Endothelial cell of umbilical vein (primary cell): ENCODE measurements around the gene GCSAML. TPM values are rescaled to one million over a fixed set of nuclear protein-coding genes. Genes with fewer than 3 reads are reported as not detected.

Experiments used
- BruUV-seq: library from RNA; stranded (reverse); fragments of 400-500 nt; replicated peaks from 2 replicates; lab custom pipeline; 2021; lab: Mats Ljungman, UMichigan
- CTCF ChIA-PET: fragments of 300-600, 350-600 bp; sonication (Branson Sonifier 250); formaldehyde crosslinking; loops from one replicate; lab custom pipeline; 2021; ENCODE audit warnings: antibody characterized with exemption, inconsistent platforms; lab: Charles Lee
- POLR2A ChIA-PET: fragments of 300-600, 350-600 bp; sonication (Branson Sonifier 250); formaldehyde crosslinking; loops from one replicate; lab custom pipeline; 2021; ENCODE audit warnings: antibody characterized with exemption, inconsistent platforms; lab: Charles Lee
- DNase-seq: peaks from one replicate; pipeline ENCODE4 v3.0.0-alpha.2; 2011; ENCODE audit warnings: low read depth, low spot score
- FAIRE-seq: peaks from 2 replicates; lab custom pipeline; 2011; peaks lifted over from hg19 to GRCh38; lab: Jason Lieb, UNC
- H2AFZ ChIP-seq: 2 replicates; pipeline ENCODE4 v1.6.0; 2012; ENCODE audit warnings: low read depth, low read length, control low read depth, inconsistent platforms
- H3K27ac ChIP-seq: 2 replicates; pipeline ENCODE4 v1.5.1; 2011; ENCODE audit warnings: low read depth, mild to moderate bottlenecking, control low read depth, low read length, moderate library complexity; ENCODE audit not compliant: insufficient read depth
- H3K27me3 ChIP-seq, 2 experiments: 2 replicates each; pipeline versions ENCODE4 v1.6.0 to v1.6.1; 2011; ENCODE audit warnings: low read length in 2 of 2, mixed read lengths in 1 of 2; ENCODE audit not compliant: control insufficient read depth in 2 of 2, insufficient read depth in 2 of 2
- H3K36me3 ChIP-seq, 2 experiments: 2 replicates in 1 of 2; 3 replicates in 1 of 2; pipeline ENCODE4 v1.5.1; 2011; ENCODE audit warnings: low read length in 2 of 2, mild to moderate bottlenecking in 1 of 2, moderate library complexity in 1 of 2; ENCODE audit not compliant: control insufficient read depth in 2 of 2, insufficient read depth in 2 of 2; ENCODE audit errors: extremely low read depth in 1 of 2
- H3K4me1 ChIP-seq: 3 replicates; pipeline ENCODE4 v1.5.1; 2011; ENCODE audit warnings: mild to moderate bottlenecking, low read length; ENCODE audit not compliant: control insufficient read depth, insufficient read depth; ENCODE audit errors: extremely low read depth
- H3K4me2 ChIP-seq: 2 replicates; pipeline ENCODE4 v1.6.1; 2011; ENCODE audit warnings: low read length, control low read depth, mixed read lengths; ENCODE audit not compliant: insufficient read depth
- H3K4me3 ChIP-seq, 3 experiments: fragments of 200-600 bp in 1 of 3; sonication (generic), shearing (Covaris generic) in 1 of 3; replicated peaks in 1 of 3; 2 replicates each; pipeline ENCODE4 v1.5.1; 2011 to 2016; ENCODE audit warnings: control low read depth in 3 of 3, low read length in 3 of 3, mild to moderate bottlenecking in 2 of 3, inconsistent platforms in 1 of 3, low read depth in 1 of 3, moderate library complexity in 1 of 3; ENCODE audit not compliant: insufficient read depth in 1 of 3
- H3K79me2 ChIP-seq: 2 replicates; pipeline ENCODE4 v1.6.0; 2012; ENCODE audit warnings: low read length, inconsistent platforms; ENCODE audit not compliant: control insufficient read depth, insufficient read depth
- H3K9ac ChIP-seq: replicated peaks from 2 replicates; pipeline ENCODE3; 2011; ENCODE audit warnings: low read length, control low read depth; ENCODE audit not compliant: insufficient read depth; ENCODE audit errors: extremely low read depth
- H3K9me1 ChIP-seq: replicated peaks from 3 replicates; pipeline ENCODE4 v1.6.0; 2011; ENCODE audit warnings: mild to moderate bottlenecking, low read length; ENCODE audit not compliant: control insufficient read depth, insufficient read depth; ENCODE audit errors: extremely low read depth
- H3K9me3 ChIP-seq: replicated peaks from 2 replicates; pipeline ENCODE4 v1.5.1; 2012; ENCODE audit warnings: low read length, inconsistent platforms; ENCODE audit not compliant: control insufficient read depth, insufficient read depth
- H4K20me1 ChIP-seq: replicated peaks from 2 replicates; pipeline ENCODE3; 2011; ENCODE audit warnings: mild to moderate bottlenecking, low read length; ENCODE audit not compliant: control insufficient read depth, insufficient read depth; ENCODE audit errors: extremely low read depth
- EZH2 ChIP-seq: IDR thresholded peaks from 2 replicates; pipeline ENCODE4 v1.6.1; 2012; ENCODE audit warnings: borderline replicate concordance, low read depth, mild to moderate bottlenecking, moderate library complexity, low read length, inconsistent platforms; ENCODE audit not compliant: severe bottlenecking
- FOS ChIP-seq: IDR thresholded peaks from 2 replicates; pipeline ENCODE4 v1.6.1; 2011; ENCODE audit warnings: mild to moderate bottlenecking, low read length, moderate library complexity, borderline replicate concordance; ENCODE audit not compliant: insufficient read depth
- GATA2 ChIP-seq: IDR thresholded peaks from 2 replicates; pipeline ENCODE4 v1.7.0; 2011; ENCODE audit warnings: low read depth, mild to moderate bottlenecking, moderate library complexity, mixed read lengths, low read length; ENCODE audit not compliant: insufficient read length, insufficient read depth
- JUN ChIP-seq: IDR thresholded peaks from 2 replicates; pipeline ENCODE4 v1.6.1; 2011; ENCODE audit warnings: borderline replicate concordance, low read depth; ENCODE audit not compliant: insufficient read length, insufficient read depth
- MAX ChIP-seq: IDR thresholded peaks from 2 replicates; pipeline ENCODE4 v1.6.1; 2011; ENCODE audit not compliant: insufficient read depth, insufficient read length
- MYC ChIP-seq: IDR thresholded peaks from one replicate; pipeline ENCODE4 v1.6.1; 2011; ENCODE audit warnings: mild to moderate bottlenecking, low read depth, low read length
- POLR2A ChIP-seq: IDR thresholded peaks from 2 replicates; pipeline ENCODE4 v1.6.1; 2012; ENCODE audit warnings: low read depth, mild to moderate bottlenecking, control low read depth, low read length
- POLR2AphosphoS5 ChIP-seq: IDR thresholded peaks from 2 replicates; pipeline ENCODE4 v1.6.1; 2012; ENCODE audit warnings: low read depth, mild to moderate bottlenecking, control low read depth, low read length, moderate library complexity; ENCODE audit not compliant: insufficient read depth
- dilution Hi-C: fragments of 300-500 bp; cut with MboI; formaldehyde crosslinking; loops from one replicate; pipeline ENCODE4 v1.15.0; 2019; ENCODE audit warnings: low sequenced_read_pairs; ENCODE audit not compliant: extremely low pct_ligation_motif_present
- intact Hi-C: fragments of 100-400 bp; cut with micrococcal nuclease; formaldehyde crosslinking; loops from one replicate; pipeline ENCODE4 v1.10.0; 2022
- polyA plus RNA-seq, 4 experiments: library from polyadenylated mRNA; depleted of rRNA in 3 of 4; stranded (reverse) in 3 of 4; unstranded in 1 of 4; fragments of >200 nt; gene quantifications; 2 replicates each; pipeline versions ENCODE4 v1.2.1 to v1.2.3, GENCODE V29; 2011 to 2012; ENCODE audit warnings: missing spikeins in 1 of 4
- total RNA-seq: library from RNA; stranded (reverse); gene quantifications from 2 replicates; pipeline ENCODE4 v1.2.3, GENCODE V29; 2021
- TF ChIP-seq, protein P1 (sequence below), 2 donors: IDR thresholded peaks; 1 replicate in 1 of 2; 2 replicates in 1 of 2; pipeline ENCODE4 v1.5.1; 2011; ENCODE audit warnings: low read length in 2 of 2, mild to moderate bottlenecking in 2 of 2, moderate library complexity in 2 of 2, control low read depth in 1 of 2, inconsistent platforms in 1 of 2, low read depth in 1 of 2; ENCODE audit not compliant: insufficient read depth in 1 of 2; ENCODE audit errors: extremely low read depth in 1 of 2

Gene GCSAML
- total and polyA plus RNA-seq, 2 donors (not counting 3 experiments of a cell fraction or from before 2014, with no cell fraction given): not detected

GRCh38 chr1:247530785-247531184, 18.1 kb upstream of the GCSAML start:
- no peaks in the 10 kb centered on the region for H3K79me2 ChIP-seq
- H4K20me1 ChIP-seq: no peaks in the 10 kb centered on the region
- DNase-seq: no peak
- H3K27ac ChIP-seq: no peak overlapping the region
- ChIA-PET POLR2A (no interaction called here), CTCF (no interaction called here)
- TF ChIP-seq, protein P1, sequence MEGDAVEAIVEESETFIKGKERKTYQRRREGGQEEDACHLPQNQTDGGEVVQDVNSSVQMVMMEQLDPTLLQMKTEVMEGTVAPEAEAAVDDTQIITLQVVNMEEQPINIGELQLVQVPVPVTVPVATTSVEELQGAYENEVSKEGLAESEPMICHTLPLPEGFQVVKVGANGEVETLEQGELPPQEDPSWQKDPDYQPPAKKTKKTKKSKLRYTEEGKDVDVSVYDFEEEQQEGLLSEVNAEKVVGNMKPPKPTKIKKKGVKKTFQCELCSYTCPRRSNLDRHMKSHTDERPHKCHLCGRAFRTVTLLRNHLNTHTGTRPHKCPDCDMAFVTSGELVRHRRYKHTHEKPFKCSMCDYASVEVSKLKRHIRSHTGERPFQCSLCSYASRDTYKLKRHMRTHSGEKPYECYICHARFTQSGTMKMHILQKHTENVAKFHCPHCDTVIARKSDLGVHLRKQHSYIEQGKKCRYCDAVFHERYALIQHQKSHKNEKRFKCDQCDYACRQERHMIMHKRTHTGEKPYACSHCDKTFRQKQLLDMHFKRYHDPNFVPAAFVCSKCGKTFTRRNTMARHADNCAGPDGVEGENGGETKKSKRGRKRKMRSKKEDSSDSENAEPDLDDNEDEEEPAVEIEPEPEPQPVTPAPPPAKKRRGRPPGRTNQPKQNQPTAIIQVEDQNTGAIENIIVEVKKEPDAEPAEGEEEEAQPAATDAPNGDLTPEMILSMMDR (IDR thresholded peaks at IDR 0.05; ENCODE audit: extremely low read depth in 1 of 2, insufficient read depth in 1 of 2, low read depth in 1 of 2, low read length in 2 of 2): no peak
- no peak for TF ChIP-seq POLR2AphosphoS5
- TF ChIP-seq EZH2: no peak
- no peak for TF ChIP-seq POLR2A
- TF ChIP-seq FOS: no peak
- TF ChIP-seq MAX: no peak
- no peak for TF ChIP-seq GATA2
- TF ChIP-seq JUN: no peak
- no peak for TF ChIP-seq MYC
- no peak for FAIRE-seq
- no peak overlapping the region for H3K4me2 ChIP-seq
- no peak overlapping the region for H3K9ac ChIP-seq
- no peaks in the 10 kb centered on the region for H3K27me3 ChIP-seq
- H3K4me1 ChIP-seq: no peaks in the 10 kb centered on the region
- BruUV-seq: no TSS peak
- no peak overlapping the region for H3K4me3 ChIP-seq
- H3K9me1 ChIP-seq: no peaks in the 10 kb centered on the region
- no peak overlapping the region for H2AFZ ChIP-seq
- dilution Hi-C loops: no loop called here
- H3K36me3 ChIP-seq: no peaks in the 10 kb centered on the region
- H3K9me3 ChIP-seq: peaks cover 4% of the 10 kb centered on the region
- intact Hi-C loops: no loop called here
